BLaER1 (cell line): ENCODE results near the gene ITGB5.

ENCODE experiments used
- H3K27ac ChIP-seq: shearing (Covaris generic); formaldehyde crosslinking; 2 replicates; pipeline ENCODE4 v1.8.1; 2022
- H3K27me3 ChIP-seq: shearing (Covaris generic); formaldehyde crosslinking; 2 replicates; pipeline ENCODE4 v1.8.1; 2022
- H3K36me3 ChIP-seq: shearing (Covaris generic); formaldehyde crosslinking; 2 replicates; pipeline ENCODE4 v1.8.1; 2022
- H3K4me1 ChIP-seq: shearing (Covaris generic); formaldehyde crosslinking; 2 replicates; pipeline ENCODE4 v1.8.1; 2022
- H3K4me2 ChIP-seq: shearing (Covaris generic); formaldehyde crosslinking; 2 replicates; pipeline ENCODE4 v1.8.1; 2022
- H3K4me3 ChIP-seq: shearing (Covaris generic); formaldehyde crosslinking; 2 replicates; pipeline ENCODE4 v1.8.1; 2022
- H3K9ac ChIP-seq: shearing (Covaris generic); formaldehyde crosslinking; 2 replicates; pipeline ENCODE4 v1.8.1; 2022
- H3K9me3 ChIP-seq: shearing (Covaris generic); formaldehyde crosslinking; 2 replicates; pipeline ENCODE4 v1.8.1; 2022
- H4K20me1 ChIP-seq: shearing (Covaris generic); formaldehyde crosslinking; 2 replicates; pipeline ENCODE4 v1.8.1; 2022
- Cebpa-rat ChIP-seq: shearing (Covaris generic); IDR thresholded peaks from 2 replicates; pipeline ENCODE4 v1.8.1; 2022

ITGB5 gene

GRCh38 chr3:124896824-124897526, 9.8 kb upstream of the ITGB5 start:
- Histone ChIP-seq H4K20me1 (no peaks in the 10 kb centered on the region), H3K36me3 (no peaks in the 10 kb centered on the region), H3K27me3 (no peaks in the 10 kb centered on the region), H3K27ac (no peak overlapping the region), H3K4me2 (no peak overlapping the region), H3K4me1 (no peaks in the 10 kb centered on the region), H3K9me3 (no peaks in the 10 kb centered on the region), H3K4me3 (no peak overlapping the region), H3K9ac (no peak overlapping the region)
- no peak for TF ChIP-seq Cebpa-rat

GRCh38 chr3:124895756-124896155, 8.6 kb upstream of the ITGB5 start:
- Histone ChIP-seq H3K4me3 (no peak overlapping the region), H3K27ac (no peak overlapping the region), H3K4me1 (no peaks in the 10 kb centered on the region), H3K9me3 (no peaks in the 10 kb centered on the region), H3K27me3 (no peaks in the 10 kb centered on the region), H3K4me2 (no peak overlapping the region), H3K9ac (no peak overlapping the region), H4K20me1 (no peaks in the 10 kb centered on the region), H3K36me3 (no peaks in the 10 kb centered on the region)
- TF ChIP-seq Cebpa-rat, result no peak

DNA sequence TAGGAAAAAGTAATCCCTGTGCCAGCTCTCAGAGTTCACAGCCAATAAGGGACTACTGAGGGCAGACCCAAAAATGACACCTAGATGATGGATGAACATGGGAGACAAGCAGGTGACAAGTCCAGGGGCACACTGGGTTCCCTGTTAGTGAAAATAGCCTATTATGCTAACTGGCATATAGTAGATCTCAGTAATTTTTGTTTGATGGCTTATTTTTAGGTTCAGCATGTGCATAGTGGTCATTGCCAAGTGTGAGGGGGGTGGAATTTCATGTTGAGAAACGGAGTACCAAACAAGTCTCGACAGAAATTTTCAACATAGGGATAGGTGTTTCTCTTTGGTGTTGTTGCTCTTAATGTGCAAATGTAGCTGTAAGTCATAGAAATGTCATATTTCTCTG, 6.4 kb upstream of the ITGB5 start:
- peaks cover 4% of the 10 kb centered on the region; the same call in 1 of the 2 replicates for H4K20me1 ChIP-seq
- H3K27ac ChIP-seq, result no peak overlapping the region
- no peaks in the 10 kb centered on the region for H3K4me1 ChIP-seq
- peaks cover 14% of the 10 kb centered on the region for H3K27me3 ChIP-seq
- no peaks in the 10 kb centered on the region for H3K9me3 ChIP-seq
- TF ChIP-seq Cebpa-rat, result no peak
- no peak overlapping the region for H3K4me3 ChIP-seq
- H3K4me2 ChIP-seq, result no peak overlapping the region
- no peak overlapping the region for H3K9ac ChIP-seq
- H3K36me3 ChIP-seq, result no peaks in the 10 kb centered on the region

DNA sequence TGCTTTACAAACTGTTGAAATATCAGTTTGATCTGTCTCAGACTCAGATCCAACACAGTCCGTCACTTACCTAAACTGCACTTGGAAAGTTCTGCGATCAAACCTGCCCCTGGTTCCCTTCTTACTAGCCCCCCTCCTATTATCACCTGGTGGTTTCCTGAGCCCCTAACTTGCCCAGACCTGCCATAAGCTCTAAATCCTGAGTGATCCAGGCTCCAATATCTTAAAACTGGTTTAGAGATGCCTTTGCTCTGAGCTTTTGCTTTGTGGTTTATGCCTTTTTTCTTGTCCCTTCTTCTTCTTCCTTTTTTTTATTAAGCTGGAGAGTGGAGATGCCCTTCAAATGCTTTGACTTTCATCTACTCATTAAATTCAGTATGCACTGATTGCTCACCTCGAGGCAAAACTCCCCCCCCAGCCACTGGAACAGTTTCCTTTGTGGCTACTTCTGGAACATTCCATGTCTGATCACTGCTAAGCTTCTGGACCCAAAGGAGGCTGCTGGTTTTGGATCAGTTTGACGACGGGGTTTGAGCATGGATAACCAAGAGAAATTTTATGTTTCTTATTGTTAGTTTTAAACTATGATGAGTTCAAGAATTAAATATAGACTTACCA, 3.5 kb upstream of the ITGB5 start:
- no peaks in the 10 kb centered on the region for H3K36me3 ChIP-seq
- H3K4me2 ChIP-seq, result no peak overlapping the region
- H3K9me3 ChIP-seq, result no peaks in the 10 kb centered on the region
- TF ChIP-seq Cebpa-rat, result no peak
- H3K9ac ChIP-seq, result no peak overlapping the region
- peaks cover 43% of the 10 kb centered on the region for H3K27me3 ChIP-seq
- peaks cover 18% of the 10 kb centered on the region for H3K4me1 ChIP-seq
- H4K20me1 ChIP-seq, result peaks cover 32% of the 10 kb centered on the region
- no peak overlapping the region for H3K4me3 ChIP-seq
- H3K27ac ChIP-seq, result no peak overlapping the region

DNA sequence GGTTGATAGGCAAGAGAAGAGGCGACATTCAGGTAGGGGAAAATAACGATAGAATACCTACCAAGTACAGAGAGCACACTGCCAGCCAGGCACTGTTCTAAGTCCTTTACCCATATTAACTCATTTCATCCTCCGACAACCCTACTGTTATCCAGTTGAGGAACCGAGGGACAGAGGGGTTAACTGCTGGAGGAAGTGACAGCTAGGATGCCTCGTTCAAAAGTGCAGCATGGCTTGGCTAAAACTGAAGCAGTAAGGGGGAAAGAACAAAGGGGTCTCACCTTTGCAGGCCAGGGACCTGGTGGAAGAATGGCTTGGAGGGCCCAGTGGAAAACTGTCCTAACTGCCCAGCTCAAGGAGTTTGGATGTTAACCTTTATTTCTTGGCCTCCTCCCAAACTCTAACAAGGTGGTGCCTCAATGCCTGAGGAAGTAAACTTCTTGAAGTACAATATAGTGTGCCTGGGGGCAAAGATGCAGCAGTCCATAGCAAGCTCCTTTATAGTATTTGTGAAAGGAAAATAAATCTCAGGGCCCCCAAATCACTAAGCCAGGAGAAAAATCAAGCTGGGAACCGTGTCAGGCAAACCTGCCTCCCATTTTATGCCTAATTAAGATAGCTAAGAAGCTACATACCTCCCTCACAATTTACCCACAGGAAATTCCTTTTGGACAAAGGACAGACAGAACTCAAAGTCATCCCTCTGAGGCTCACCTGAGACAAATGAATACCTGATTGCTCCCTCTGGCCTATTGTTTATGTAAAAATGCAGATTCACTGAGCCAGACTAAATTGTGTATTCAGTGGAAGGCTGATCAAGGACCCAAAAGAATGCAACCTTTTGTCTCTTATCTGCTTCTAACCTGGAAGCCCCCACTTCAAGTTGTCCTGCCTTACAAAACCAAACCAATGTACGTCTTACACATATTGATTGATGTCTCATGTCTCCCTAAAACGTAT, 1.6 kb upstream of the ITGB5 start:
- Histone ChIP-seq H3K36me3 (no peaks in the 10 kb centered on the region), H4K20me1 (peaks cover 36% of the 10 kb centered on the region), H3K4me2 (no peak overlapping the region), H3K27me3 (peaks cover 62% of the 10 kb centered on the region), H3K4me3 (no peak overlapping the region), H3K9me3 (no peaks in the 10 kb centered on the region), H3K4me1 (peaks cover 22% of the 10 kb centered on the region), H3K27ac (no peak overlapping the region), H3K9ac (no peak overlapping the region)
- no peak for TF ChIP-seq Cebpa-rat

DNA sequence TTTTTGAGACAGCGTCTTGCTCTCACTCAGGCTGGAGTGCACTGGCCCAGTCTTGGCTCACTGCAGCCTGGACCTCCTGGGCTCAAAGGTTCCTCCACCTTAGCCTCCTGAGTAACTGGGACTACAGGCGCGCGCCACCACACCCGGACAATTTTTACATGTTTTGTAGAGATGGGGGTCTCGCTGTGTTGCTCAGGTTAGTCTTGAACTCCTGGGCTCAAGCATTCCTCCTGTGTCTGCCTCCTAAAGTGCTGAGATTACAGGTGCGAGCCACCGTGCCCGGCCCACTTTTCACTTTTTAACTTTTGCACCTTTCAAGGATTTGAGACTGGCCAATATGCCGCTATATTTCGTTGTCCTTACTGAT, 750 bp upstream of the ITGB5 start:
- Histone ChIP-seq H3K4me1 (peaks cover 22% of the 10 kb centered on the region), H3K4me2 (peak overlapping the region; percentile 99), H3K27me3 (peaks cover 70% of the 10 kb centered on the region), H4K20me1 (peaks cover 36% of the 10 kb centered on the region), H3K9ac (no peak overlapping the region), H3K27ac (no peak overlapping the region), H3K4me3 (peak overlapping the region; percentile 75), H3K36me3 (no peaks in the 10 kb centered on the region), H3K9me3 (no peaks in the 10 kb centered on the region)
- TF ChIP-seq Cebpa-rat, result no peak

DNA sequence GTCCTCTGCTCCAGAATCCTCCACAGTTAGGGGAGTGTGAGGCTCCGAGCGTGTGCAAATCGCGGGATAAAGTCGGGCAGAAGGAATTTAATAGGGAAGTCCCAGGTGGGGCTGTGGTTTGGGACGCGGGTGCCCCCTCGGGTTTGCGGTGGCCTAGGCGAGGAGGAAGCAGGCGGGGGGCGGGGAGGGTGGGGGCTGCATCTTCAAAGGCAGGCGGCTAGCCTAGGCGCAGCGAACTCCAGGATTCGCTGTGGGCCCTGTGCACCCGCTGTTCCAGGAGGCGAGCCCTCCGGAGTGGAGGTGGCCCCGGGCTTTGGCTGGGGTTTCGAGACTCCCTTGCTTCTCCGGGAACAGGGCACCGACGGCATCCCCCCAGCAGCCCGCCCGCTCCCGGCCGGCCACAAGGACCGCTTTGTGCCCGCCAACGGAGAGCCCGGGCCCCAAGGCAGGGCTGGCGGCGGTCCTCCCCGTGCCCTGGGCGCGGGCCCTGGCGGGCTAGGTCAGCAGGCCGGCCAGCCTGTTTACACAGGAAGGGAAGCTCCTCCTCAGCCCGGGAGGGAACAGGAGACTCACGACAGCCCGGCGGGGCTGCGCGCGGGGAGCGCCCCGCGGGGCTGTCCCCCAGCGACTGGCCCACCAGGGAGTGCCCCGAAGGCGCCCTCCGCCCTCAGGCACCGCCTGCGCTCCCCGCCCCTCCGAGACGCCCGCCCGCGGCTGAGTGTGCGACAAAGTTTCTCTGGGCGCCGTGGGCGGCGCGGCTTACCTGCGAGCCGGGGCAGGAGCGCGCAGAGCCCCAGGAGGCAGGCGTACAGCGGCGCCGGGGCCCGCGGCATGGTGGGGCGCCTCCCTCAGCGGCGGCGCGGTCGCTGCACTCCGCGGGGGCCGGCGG, 753 bp downstream of the ITGB5 start:
- no peak for TF ChIP-seq Cebpa-rat
- H3K4me1 ChIP-seq, result peaks cover 22% of the 10 kb centered on the region
- peak overlapping the region; percentile 75 for H3K4me3 ChIP-seq
- H3K27ac ChIP-seq, result no peak overlapping the region
- no peaks in the 10 kb centered on the region for H3K36me3 ChIP-seq
- peaks cover 36% of the 10 kb centered on the region for H4K20me1 ChIP-seq
- no peaks in the 10 kb centered on the region for H3K9me3 ChIP-seq
- H3K4me2 ChIP-seq, result peak overlapping the region; percentile 99
- H3K9ac ChIP-seq, result peak overlapping the region; percentile 51; the same call in 1 of the 2 replicates
- H3K27me3 ChIP-seq, result peaks cover 70% of the 10 kb centered on the region

- H3K4me1 ChIP-seq, result peaks cover 22% of the 10 kb centered on the region
- H3K27ac ChIP-seq, result no peak overlapping the region
- peak overlapping the region; percentile 99 for H3K4me2 ChIP-seq
- peaks cover 70% of the 10 kb centered on the region for H3K27me3 ChIP-seq
- H3K4me3 ChIP-seq, result no peak overlapping the region
- no peaks in the 10 kb centered on the region for H3K36me3 ChIP-seq
- H3K9me3 ChIP-seq, result no peaks in the 10 kb centered on the region
- H4K20me1 ChIP-seq, result peaks cover 36% of the 10 kb centered on the region
- no peak for TF ChIP-seq Cebpa-rat
- H3K9ac ChIP-seq, result no peak overlapping the region
These were observed 1.5 kb downstream of the ITGB5 start for GRCh38 chr3:124885466-124886167.
